Gastrocnemius medialis (tissue), 4 donors: ENCODE results near the gene CAPN2.

Experiments
- POLR2A ChIP-seq, 2 donors: fragments of 450-650 bp; IDR thresholded peaks; one replicate each; pipeline ENCODE4 v1.6.1; 2017; ENCODE audit warnings: antibody characterized with exemption in 2 of 2, mild to moderate bottlenecking in 2 of 2, moderate library complexity in 2 of 2
- TF ChIP-seq, protein P1 (sequence below), 5 experiments: fragments of 450-650 bp in 3 of 5; fragments of 200-600 bp in 2 of 5; sonication (generic) in 2 of 5; IDR thresholded peaks in 4 of 5; conservative IDR thresholded peaks in 1 of 5; 1 replicate in 4 of 5; 2 replicates in 1 of 5; pipeline ENCODE4 v1.5.1; 2016 to 2019; ENCODE audit warnings: antibody characterized with exemption in 5 of 5, mild to moderate bottlenecking in 3 of 5, moderate library complexity in 3 of 5

DNA sequence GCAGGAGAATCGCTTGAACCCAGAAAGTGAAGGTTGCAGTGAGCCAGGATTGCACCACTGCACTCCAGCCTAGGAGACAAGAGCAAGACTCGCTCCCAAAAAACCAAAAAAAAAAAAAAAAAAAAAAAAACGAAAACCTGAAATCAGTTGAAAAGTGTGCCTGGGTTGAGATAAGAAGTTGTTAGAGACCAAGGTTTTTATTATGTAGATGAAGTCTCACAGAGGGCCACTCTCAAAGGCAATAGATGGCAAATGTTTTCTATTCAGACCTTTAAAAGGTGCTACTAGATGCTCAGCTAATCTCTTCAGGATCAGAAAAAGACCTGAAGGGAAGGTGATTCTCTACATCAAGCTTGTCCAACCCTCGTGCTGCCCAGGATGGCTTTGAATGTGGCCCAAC is 17.6 kb downstream of the CAPN2 start:
- TF ChIP-seq, protein P1, sequence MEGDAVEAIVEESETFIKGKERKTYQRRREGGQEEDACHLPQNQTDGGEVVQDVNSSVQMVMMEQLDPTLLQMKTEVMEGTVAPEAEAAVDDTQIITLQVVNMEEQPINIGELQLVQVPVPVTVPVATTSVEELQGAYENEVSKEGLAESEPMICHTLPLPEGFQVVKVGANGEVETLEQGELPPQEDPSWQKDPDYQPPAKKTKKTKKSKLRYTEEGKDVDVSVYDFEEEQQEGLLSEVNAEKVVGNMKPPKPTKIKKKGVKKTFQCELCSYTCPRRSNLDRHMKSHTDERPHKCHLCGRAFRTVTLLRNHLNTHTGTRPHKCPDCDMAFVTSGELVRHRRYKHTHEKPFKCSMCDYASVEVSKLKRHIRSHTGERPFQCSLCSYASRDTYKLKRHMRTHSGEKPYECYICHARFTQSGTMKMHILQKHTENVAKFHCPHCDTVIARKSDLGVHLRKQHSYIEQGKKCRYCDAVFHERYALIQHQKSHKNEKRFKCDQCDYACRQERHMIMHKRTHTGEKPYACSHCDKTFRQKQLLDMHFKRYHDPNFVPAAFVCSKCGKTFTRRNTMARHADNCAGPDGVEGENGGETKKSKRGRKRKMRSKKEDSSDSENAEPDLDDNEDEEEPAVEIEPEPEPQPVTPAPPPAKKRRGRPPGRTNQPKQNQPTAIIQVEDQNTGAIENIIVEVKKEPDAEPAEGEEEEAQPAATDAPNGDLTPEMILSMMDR (IDR thresholded peaks at IDR 0.05 in 4 of 5, conservative IDR thresholded peaks at IDR 0.05 in 1 of 5) = no peak
- TF ChIP-seq POLR2A (IDR thresholded peaks at IDR 0.05) = no peak
